B cell (primary cell): ENCODE data around the gene DOCK8. TPM values are rescaled to one million over a fixed set of nuclear protein-coding genes. Genes with fewer than 3 reads are reported as not detected.

Source experiments
- ATAC-seq: fragments of 200-7000 bp; cut with Tn5 transposase; one replicate; pipeline ENCODE4 v1.10.0; 2021; ENCODE audit warnings: low read depth, mild to moderate bottlenecking, moderate number of reproducible peaks, moderate library complexity
- CTCF ChIA-PET: fragments of 350-600 bp; sonication (Branson Sonifier 250); formaldehyde crosslinking; loops from one replicate; lab custom pipeline; 2021; ENCODE audit warnings: antibody characterized with exemption, inconsistent platforms; lab: Charles Lee
- POLR2A ChIA-PET: fragments of 350-600 bp; sonication (Branson Sonifier 250); formaldehyde crosslinking; loops from one replicate; lab custom pipeline; 2021; ENCODE audit warnings: antibody characterized with exemption; lab: Charles Lee
- DNase-seq: peaks from one replicate; pipeline ENCODE4 v3.0.0; 2013
- H2AFZ ChIP-seq: 2 replicates; pipeline ENCODE4 v1.6.1; 2012; ENCODE audit warnings: mild to moderate bottlenecking, low read depth, low read length; ENCODE audit not compliant: insufficient read depth, poor library complexity, severe bottlenecking
- H3K27ac ChIP-seq, 2 donors: 1 replicate in 1 of 2; 2 replicates in 1 of 2; pipeline ENCODE4 v1.5.1; 2012 to 2013; ENCODE audit warnings: low read length in 2 of 2, mild to moderate bottlenecking in 2 of 2, moderate library complexity in 1 of 2
- H3K27me3 ChIP-seq, 4 experiments: fragments of 200-600 bp in 1 of 4; sonication (generic) in 1 of 4; replicated peaks in 1 of 4; 1 replicate in 2 of 4; 2 replicates in 2 of 4; pipeline versions ENCODE4 v1.6.1 to v1.7.0; 2013 to 2016; ENCODE audit warnings: low read length in 3 of 4, mild to moderate bottlenecking in 2 of 4, mixed read lengths in 1 of 4, moderate library complexity in 1 of 4; ENCODE audit not compliant: insufficient read depth in 4 of 4, control insufficient read depth in 3 of 4; ENCODE audit errors: control extremely low read depth in 1 of 4
- H3K36me3 ChIP-seq, 2 experiments: replicated peaks in 1 of 2; 1 replicate in 1 of 2; 2 replicates in 1 of 2; pipeline versions ENCODE4 v1.6.1 to v1.7.1; 2013; ENCODE audit warnings: low read length in 1 of 2; ENCODE audit not compliant: insufficient read depth in 2 of 2, control insufficient read depth in 1 of 2; ENCODE audit errors: control extremely low read depth in 1 of 2, extremely low read depth in 1 of 2
- H3K4me1 ChIP-seq, 2 donors: fragments of 200-600 bp in 1 of 2; sonication (generic) in 1 of 2; 1 replicate in 1 of 2; 2 replicates in 1 of 2; pipeline versions ENCODE4 v1.5.1 to v1.6.1; 2013 to 2017; ENCODE audit warnings: low read length in 2 of 2; ENCODE audit not compliant: control insufficient read depth in 2 of 2, insufficient read depth in 2 of 2
- H3K4me2 ChIP-seq: replicated peaks from 2 replicates; pipeline ENCODE3; 2012; ENCODE audit warnings: mild to moderate bottlenecking, low read depth, low read length; ENCODE audit not compliant: poor library complexity, severe bottlenecking
- H3K4me3 ChIP-seq, 5 experiments: fragments of 200-600 bp in 1 of 5; sonication (generic) in 1 of 5; 1 replicate in 3 of 5; 2 replicates in 2 of 5; pipeline versions ENCODE4 v1.5.1 to v1.7.0; 2011 to 2016; ENCODE audit warnings: low read length in 4 of 5, mild to moderate bottlenecking in 4 of 5, low read depth in 2 of 5, control low read depth in 1 of 5, moderate library complexity in 1 of 5; ENCODE audit not compliant: insufficient read depth in 1 of 5; ENCODE audit errors: control extremely low read depth in 1 of 5, extremely low read depth in 1 of 5
- H3K79me2 ChIP-seq: fragments of 200-600 bp; sonication (generic); one replicate; pipeline ENCODE4 v1.6.0; 2016; ENCODE audit warnings: low read length; ENCODE audit not compliant: control insufficient read depth, insufficient read depth
- H3K9ac ChIP-seq: fragments of 200-600 bp; sonication (generic); 2 replicates; pipeline ENCODE4 v1.6.1; 2017; ENCODE audit warnings: mild to moderate bottlenecking, low read length, moderate library complexity
- H3K9me3 ChIP-seq, 3 donors: one replicate each; pipeline versions ENCODE4 v1.6.1 to v1.7.1; 2013; ENCODE audit warnings: low read length in 2 of 3; ENCODE audit not compliant: control insufficient read depth in 2 of 3, insufficient read depth in 1 of 3; ENCODE audit errors: control extremely low read depth in 1 of 3
- H4K20me1 ChIP-seq: 2 replicates; pipeline ENCODE4 v1.6.0; 2012; ENCODE audit warnings: mild to moderate bottlenecking, low read length; ENCODE audit not compliant: insufficient read depth, control insufficient read depth, poor library complexity, severe bottlenecking
- H3K27ac Mint-ChIP-seq: one replicate; pipeline ENCODE4 v1.8.0; 2021; ENCODE audit warnings: mixed read lengths
- H3K27me3 Mint-ChIP-seq: one replicate; pipeline ENCODE4 v1.8.0; 2021; ENCODE audit warnings: mixed read lengths
- H3K4me1 Mint-ChIP-seq: one replicate; pipeline ENCODE4 v1.8.0; 2021; ENCODE audit warnings: mixed read lengths
- H3K4me3 Mint-ChIP-seq: one replicate; pipeline ENCODE4 v1.8.0; 2021; ENCODE audit warnings: mixed read lengths
- H3K9me3 Mint-ChIP-seq: one replicate; pipeline ENCODE4 v1.8.0; 2022; ENCODE audit warnings: mixed read lengths; ENCODE audit not compliant: insufficient read depth
- EZH2 ChIP-seq: IDR thresholded peaks from 2 replicates; pipeline ENCODE4 v1.6.1; 2012; ENCODE audit warnings: borderline replicate concordance, low read depth, mild to moderate bottlenecking, moderate library complexity, low read length; ENCODE audit not compliant: insufficient read depth, poor library complexity, severe bottlenecking
- WGBS: methylation state at CpG from one replicate; pipeline ENCODE4 v1.1.5; 2013; ENCODE audit warnings: missing lambda C conversion rate; ENCODE audit not compliant: insufficient coverage; 5-methylcytosine and 5-hydroxymethylcytosine counted together
- intact Hi-C: fragments of 100-400 bp; cut with micrococcal nuclease; formaldehyde crosslinking; loops from one replicate; pipeline ENCODE4 v1.10.0; 2022
- polyA plus RNA-seq: library from polyadenylated mRNA; depleted of rRNA; stranded (reverse); fragments of >200 nt; gene quantifications from 2 replicates; pipeline ENCODE4 v1.2.3, GENCODE V29; 2012
- total RNA-seq, 2 donors: library from RNA; stranded (reverse); fragments of 120-200 nt in 1 of 2; gene quantifications; 1 replicate in 1 of 2; 2 replicates in 1 of 2; pipeline versions ENCODE4 v1.2.3 to v1.2.4, GENCODE V29; 2013 to 2022
- TF ChIP-seq, protein P1 (sequence below): fragments of 200-600 bp; IDR thresholded peaks from one replicate; pipeline ENCODE4 v1.8.0; 2022; ENCODE audit warnings: antibody characterized with exemption, mild to moderate bottlenecking

The DOCK8 gene
- total and polyA plus RNA-seq, 2 donors (not counting 1 experiment from before 2014, with no cell fraction given) = 47.6 to 288 TPM

DNA sequence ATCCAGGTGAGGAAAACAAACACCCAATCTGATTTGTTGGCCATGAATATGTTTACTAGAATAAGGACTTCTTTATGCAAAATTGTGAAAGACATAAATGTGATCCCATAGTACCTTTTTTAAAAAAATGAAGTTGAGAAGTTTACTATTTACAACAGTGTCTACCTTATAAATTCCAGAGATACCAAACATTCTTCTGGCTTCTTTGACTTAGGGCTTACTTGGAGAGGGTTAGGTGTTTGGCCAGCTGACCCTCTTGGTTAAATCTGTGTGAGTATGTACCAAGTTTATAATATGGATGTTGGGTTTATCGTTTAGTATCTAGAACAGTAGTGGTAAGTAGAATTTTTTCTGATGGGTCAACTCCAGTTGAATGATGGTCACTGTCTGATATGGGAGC lies 212.3 kb downstream of the DOCK8 start:
- ChIA-PET POLR2A (no interaction called here), CTCF (no interaction called here)
- H3K9ac ChIP-seq = no peak overlapping the region
- H3K4me1 ChIP-seq = no peaks in the 10 kb centered on the region
- no peaks in the 10 kb centered on the region for H3K27me3 ChIP-seq
- no peak overlapping the region for H3K4me3 Mint-ChIP-seq
- no peaks in the 10 kb centered on the region for H3K4me1 Mint-ChIP-seq
- H3K9me3 ChIP-seq = no peaks in the 10 kb centered on the region
- H3K27me3 Mint-ChIP-seq = no peaks in the 10 kb centered on the region
- no peak for DNase-seq
- 100% methylated on average over 1 of the region's 1 CpG for WGBS
- intact Hi-C loops = loop anchor here (5.0 kb wide), 1 partner anchor 85 kb away; no protein-coding TSS in a partner anchor
- no peak overlapping the region for H3K27ac ChIP-seq
- no peaks in the 10 kb centered on the region for H3K79me2 ChIP-seq
- no peaks in the 10 kb centered on the region for H3K9me3 Mint-ChIP-seq
- H3K27ac Mint-ChIP-seq = no peak overlapping the region
- H4K20me1 ChIP-seq = no peaks in the 10 kb centered on the region
- H3K4me2 ChIP-seq = no peak overlapping the region
- H3K4me3 ChIP-seq = no peak overlapping the region
- no peak overlapping the region for H2AFZ ChIP-seq
- peaks cover 6 to 93% of the 10 kb centered on the region in 2 experiments for H3K36me3 ChIP-seq
- no peak for TF ChIP-seq EZH2
- TF ChIP-seq, protein P1, sequence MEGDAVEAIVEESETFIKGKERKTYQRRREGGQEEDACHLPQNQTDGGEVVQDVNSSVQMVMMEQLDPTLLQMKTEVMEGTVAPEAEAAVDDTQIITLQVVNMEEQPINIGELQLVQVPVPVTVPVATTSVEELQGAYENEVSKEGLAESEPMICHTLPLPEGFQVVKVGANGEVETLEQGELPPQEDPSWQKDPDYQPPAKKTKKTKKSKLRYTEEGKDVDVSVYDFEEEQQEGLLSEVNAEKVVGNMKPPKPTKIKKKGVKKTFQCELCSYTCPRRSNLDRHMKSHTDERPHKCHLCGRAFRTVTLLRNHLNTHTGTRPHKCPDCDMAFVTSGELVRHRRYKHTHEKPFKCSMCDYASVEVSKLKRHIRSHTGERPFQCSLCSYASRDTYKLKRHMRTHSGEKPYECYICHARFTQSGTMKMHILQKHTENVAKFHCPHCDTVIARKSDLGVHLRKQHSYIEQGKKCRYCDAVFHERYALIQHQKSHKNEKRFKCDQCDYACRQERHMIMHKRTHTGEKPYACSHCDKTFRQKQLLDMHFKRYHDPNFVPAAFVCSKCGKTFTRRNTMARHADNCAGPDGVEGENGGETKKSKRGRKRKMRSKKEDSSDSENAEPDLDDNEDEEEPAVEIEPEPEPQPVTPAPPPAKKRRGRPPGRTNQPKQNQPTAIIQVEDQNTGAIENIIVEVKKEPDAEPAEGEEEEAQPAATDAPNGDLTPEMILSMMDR = no peak
- no peak for ATAC-seq

- Mint-ChIP-seq H3K4me3 (no peak overlapping the region), H3K4me1 (no peaks in the 10 kb centered on the region), H3K27ac (no peak overlapping the region), H3K27me3 (no peaks in the 10 kb centered on the region), H3K9me3 (no peaks in the 10 kb centered on the region)
- no peaks in the 10 kb centered on the region for H3K79me2 ChIP-seq
- H3K4me3 ChIP-seq = no peak overlapping the region
- H3K4me1 ChIP-seq = no peaks in the 10 kb centered on the region
- peaks cover 12 to 93% of the 10 kb centered on the region in 2 experiments for H3K36me3 ChIP-seq
- no peaks in the 10 kb centered on the region for H3K27me3 ChIP-seq
- no peak overlapping the region for H3K27ac ChIP-seq
- intact Hi-C loops = no loop called here
- ChIA-PET POLR2A (no interaction called here), CTCF (no interaction called here)
- H3K9ac ChIP-seq = no peak overlapping the region
- ATAC-seq = no peak
- no CpG with 5 or more reads among the region's 1 CpG for WGBS
- peaks cover 2% of the 10 kb centered on the region for H4K20me1 ChIP-seq
- DNase-seq = no peak
- H3K4me2 ChIP-seq = no peak overlapping the region
- no peak overlapping the region for H2AFZ ChIP-seq
- no peaks in the 10 kb centered on the region for H3K9me3 ChIP-seq
- no peak for TF ChIP-seq EZH2
- TF ChIP-seq, protein P1 = no peak
Observed at GRCh38 chr9:431701-432100, 217.0 kb downstream of the DOCK8 start.
